HCT116 (cell line): ENCODE measurements around the gene MKI67.

Experiments used
- FOSL1 ChIP-seq: IDR thresholded peaks from 2 replicates; pipeline ENCODE4 v1.6.1; 2012; ENCODE audit warnings: low read depth
- POLR2A ChIP-seq: IDR thresholded peaks from 2 replicates; pipeline ENCODE4 v1.7.0; 2011; ENCODE audit warnings: borderline replicate concordance; ENCODE audit not compliant: insufficient read depth, insufficient read length; ENCODE audit errors: extremely low read depth
- POLR2AphosphoS5 ChIP-seq: IDR thresholded peaks from 2 replicates; pipeline ENCODE4 v1.6.1; 2011; ENCODE audit warnings: mild to moderate bottlenecking, low read depth, low read length, moderate library complexity
- RAD21 ChIP-seq: IDR thresholded peaks from 2 replicates; pipeline ENCODE4 v1.6.1; 2012; ENCODE audit warnings: low read depth, mild to moderate bottlenecking

- TF ChIP-seq POLR2A (no peak), POLR2AphosphoS5 (no peak), RAD21 (no peak), FOSL1 (no peak)
Observed at GRCh38 chr10:128048819-128049210, 77.4 kb downstream of the MKI67 start.
